Astrocyte (in vitro differentiated cells and primary cell): ENCODE data around the gene OR52I2.

ENCODE experiments used
- EZH2 ChIP-seq: IDR thresholded peaks from 2 replicates; pipeline ENCODE4 v1.6.1; 2012; ENCODE audit warnings: mild to moderate bottlenecking, low read length, inconsistent platforms; ENCODE audit not compliant: insufficient read depth
- TF ChIP-seq, protein P1 (sequence below): IDR thresholded peaks from 2 replicates; pipeline ENCODE4 v1.5.1; 2011; ENCODE audit warnings: low read depth, mild to moderate bottlenecking, inconsistent platforms, low read length, moderate library complexity; ENCODE audit not compliant: insufficient read depth

DNA sequence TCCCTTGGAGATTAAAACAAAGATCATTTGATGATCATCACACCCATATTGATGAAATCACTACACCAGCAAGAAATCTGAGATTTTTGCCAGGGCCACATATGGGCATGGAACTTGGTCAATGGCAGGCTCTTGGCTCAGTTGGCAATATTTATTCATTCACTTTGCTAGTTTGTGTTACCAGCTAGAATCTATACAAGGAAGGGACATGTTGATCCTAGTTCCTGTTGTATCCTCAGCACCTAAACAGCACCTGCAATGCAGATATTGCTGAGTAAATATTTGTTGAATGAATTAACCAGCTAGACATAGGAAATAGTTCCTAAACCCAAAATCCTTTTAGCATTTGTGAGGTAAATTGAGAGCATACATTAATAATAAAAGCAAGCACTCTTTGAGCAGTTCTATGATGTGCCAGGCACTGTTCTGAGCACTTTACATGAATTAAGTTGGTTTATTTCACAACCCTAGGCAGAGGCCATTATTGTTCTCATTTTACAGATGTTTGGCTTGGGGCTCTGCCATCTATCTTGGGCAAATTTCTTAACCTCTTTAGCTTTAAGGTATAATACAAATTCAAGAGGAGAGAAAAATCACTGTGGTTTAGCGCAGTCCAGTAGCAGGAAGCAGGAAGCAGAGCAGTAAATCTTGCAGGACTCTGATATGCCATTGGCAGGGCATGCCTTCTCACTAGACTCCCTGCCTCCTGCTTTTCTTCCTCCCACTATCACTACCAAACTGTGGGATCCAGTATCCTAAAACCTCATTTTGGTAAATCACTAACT is 24.9 kb downstream of the OR52I2 start:
- TF ChIP-seq, protein P1, sequence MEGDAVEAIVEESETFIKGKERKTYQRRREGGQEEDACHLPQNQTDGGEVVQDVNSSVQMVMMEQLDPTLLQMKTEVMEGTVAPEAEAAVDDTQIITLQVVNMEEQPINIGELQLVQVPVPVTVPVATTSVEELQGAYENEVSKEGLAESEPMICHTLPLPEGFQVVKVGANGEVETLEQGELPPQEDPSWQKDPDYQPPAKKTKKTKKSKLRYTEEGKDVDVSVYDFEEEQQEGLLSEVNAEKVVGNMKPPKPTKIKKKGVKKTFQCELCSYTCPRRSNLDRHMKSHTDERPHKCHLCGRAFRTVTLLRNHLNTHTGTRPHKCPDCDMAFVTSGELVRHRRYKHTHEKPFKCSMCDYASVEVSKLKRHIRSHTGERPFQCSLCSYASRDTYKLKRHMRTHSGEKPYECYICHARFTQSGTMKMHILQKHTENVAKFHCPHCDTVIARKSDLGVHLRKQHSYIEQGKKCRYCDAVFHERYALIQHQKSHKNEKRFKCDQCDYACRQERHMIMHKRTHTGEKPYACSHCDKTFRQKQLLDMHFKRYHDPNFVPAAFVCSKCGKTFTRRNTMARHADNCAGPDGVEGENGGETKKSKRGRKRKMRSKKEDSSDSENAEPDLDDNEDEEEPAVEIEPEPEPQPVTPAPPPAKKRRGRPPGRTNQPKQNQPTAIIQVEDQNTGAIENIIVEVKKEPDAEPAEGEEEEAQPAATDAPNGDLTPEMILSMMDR = no peak
- TF ChIP-seq EZH2 = no peak
